EL (cell line): Measurements from ENCODE around the gene RNASE13.

Experiments
- DNase-seq: peaks from one replicate; pipeline ENCODE4 v3.0.0-alpha.2; 2016

RNASE13 gene

DNA sequence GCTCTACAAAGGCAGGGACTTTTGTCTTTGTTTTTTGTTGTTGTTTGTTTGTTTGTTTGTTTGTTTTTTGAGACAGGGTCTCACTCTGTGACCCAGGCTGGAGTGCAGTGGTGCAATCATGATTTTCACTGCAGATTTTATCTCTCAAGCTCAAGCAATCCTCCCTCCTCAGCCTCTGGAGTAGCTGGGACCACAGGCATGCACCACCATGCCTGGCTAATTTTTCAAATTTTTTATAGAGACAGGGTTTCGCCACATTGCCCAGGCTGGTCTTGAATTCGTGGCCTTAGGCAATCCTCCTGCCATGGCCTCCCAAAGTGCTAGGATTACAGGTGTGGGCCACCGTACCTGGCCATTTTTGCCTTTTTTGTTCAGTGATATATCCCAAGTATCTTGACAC is 6.3 kb upstream of the RNASE13 start:
- DNase-seq: peak; percentile 16

DNA sequence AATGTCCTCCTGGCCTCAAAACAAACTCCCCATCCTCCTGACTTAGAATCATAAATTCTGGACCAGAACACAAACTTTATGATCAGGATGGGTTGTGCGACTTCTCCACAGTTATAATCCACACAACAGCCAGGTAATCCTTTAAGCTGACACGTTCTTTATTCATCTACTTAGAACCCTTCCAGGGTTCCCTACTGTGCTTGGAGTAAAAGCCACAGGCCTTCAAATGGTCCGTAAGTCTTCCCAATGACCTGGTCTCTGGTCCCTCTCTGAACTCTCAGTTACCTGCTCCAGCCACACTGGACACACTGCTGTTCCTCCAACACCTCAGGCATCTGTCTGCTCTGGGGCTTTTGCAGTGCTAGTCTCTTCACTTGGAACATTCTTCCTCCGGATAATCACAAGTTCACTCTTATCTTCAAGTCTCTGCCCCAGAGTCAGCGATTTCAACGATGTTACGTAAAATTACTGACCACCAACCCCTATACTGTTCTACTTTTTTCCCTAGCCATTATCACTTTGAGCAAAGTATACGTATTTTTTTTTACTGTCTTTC is 5.8 kb upstream of the RNASE13 start:
- DNase-seq: no peak

- peak; percentile 55 for DNase-seq
These were observed 5.2 kb upstream of the RNASE13 start for GRCh38 chr14:21039585-21040369.

DNA sequence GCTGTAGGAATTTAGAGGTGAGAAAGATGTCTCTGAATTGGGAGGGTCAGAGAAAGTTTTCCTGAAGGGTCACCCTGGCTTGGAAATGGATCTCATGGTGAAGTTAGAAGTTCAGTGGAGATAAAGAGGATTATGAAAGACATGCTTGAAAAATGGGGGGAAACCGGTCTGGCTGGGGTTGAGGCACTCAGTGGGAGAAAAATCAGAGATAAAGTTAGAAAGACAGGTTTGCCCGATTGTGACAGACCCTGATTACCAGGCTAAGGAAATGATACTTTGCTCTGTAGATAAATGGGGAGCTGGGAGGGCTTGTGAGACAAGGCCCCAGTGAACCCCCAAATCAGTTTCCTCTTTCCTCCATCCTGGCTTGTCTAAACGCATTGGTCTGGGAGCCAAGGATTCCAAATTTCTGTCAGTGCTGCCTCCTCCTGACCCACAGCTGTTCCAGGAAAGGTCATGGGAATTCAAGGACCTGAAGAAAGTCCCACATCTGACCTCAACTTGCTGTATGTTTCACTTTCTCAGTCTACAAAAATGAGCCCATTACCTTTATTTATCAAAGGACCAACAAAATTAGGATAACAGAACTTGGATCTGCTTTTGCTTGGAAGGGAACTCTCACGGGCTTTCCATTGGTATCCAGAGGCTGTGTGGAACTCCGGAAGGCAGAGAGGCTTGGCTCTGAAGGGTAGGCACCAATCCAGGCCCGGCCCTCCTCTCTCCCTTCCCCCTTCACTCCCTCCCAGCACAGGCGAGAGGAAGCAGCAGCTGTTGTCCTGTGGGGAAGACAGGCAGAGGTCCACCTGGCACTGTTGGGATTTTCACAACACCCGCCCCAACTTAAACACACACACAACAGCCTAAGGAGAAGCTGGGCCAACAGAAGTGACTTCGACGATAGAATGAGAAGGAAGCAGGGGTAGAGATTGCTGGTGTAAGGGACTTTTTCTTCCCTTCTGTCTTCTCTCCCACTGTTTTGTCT is 4.1 kb upstream of the RNASE13 start:
- DNase-seq: peak; percentile 23

- DNase-seq: no peak
These were observed 2.5 kb upstream of the RNASE13 start for GRCh38 chr14:21037156-21037555.

DNA sequence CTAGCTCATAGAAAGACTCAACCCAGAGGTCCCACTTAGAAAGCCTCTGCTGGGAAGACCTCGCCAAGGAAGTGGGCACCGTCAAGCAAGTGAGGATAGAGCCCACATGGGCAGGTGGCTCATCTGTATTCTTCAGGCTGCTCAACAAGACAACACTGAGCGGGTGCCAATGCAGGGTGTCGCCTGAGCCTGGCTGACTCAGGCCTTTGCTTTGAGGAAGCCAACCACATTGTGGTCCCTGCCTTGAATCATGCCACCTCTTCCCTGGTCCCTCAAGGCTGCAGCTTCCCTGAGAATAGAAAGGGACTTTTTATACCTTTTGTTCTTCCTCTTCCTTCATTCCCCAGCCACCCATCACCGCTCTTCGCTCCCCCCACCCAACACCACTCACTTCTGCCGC is 2.1 kb upstream of the RNASE13 start:
- DNase-seq: no peak

- no peak for DNase-seq
These were observed 1.4 kb downstream of the RNASE13 start for GRCh38 chr14:21033133-21033698.

DNA sequence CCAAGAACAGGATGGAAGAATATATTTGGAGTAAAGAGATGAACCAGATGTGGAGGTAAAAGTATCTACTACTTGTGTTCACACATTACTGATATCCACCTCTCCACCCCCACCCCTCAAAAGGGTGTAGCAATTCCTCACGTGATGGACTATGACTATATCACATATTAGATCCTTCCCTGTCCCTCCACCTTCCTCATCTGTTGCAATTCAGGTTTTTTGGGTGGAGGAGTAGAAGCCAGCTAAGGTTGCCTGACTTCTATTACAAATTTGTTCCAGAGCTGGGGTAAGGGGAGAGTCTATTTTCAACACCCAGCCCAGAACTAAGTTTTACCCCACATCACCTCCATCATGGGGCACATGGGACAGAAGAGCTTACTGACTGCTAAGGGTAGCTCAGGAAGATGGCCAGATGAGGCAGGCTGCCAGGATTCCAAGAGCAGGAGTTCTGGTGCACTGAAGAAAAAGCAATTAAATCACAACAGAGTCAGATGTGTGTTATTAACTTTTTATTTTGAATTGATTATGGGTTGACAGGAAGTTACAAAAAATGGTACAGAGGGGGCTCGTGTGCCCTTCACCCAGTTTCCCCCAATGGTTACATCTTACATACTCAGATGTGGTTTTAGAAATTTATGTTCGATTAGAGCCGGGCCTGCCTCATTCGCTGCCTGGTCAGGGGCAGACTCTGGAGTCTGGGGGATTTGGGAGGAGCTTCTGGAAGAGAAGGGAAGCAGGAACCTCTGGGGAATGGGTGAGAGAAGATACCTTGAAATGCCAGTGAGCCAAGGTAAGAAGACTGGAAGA is 2.1 kb downstream of the RNASE13 start:
- DNase-seq: no peak

DNA sequence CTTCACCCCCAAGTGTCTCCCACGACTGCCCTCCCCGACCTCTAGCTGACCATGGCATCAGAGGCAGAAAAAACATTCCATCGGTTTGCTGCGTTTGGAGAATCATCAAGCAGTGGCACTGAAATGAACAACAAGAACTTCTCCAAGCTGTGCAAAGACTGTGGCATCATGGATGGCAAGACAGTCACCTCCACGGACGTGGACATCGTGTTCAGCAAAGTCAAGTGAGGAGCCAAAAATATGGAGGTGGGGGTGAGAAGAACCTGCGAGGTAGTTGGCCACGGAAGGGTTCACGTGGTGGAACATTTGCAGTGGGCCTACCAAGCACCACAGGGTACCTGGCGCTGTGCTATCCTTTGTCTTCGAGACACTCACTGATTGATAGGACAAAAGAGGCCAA is 4.1 kb downstream of the RNASE13 start:
- no peak for DNase-seq

DNA sequence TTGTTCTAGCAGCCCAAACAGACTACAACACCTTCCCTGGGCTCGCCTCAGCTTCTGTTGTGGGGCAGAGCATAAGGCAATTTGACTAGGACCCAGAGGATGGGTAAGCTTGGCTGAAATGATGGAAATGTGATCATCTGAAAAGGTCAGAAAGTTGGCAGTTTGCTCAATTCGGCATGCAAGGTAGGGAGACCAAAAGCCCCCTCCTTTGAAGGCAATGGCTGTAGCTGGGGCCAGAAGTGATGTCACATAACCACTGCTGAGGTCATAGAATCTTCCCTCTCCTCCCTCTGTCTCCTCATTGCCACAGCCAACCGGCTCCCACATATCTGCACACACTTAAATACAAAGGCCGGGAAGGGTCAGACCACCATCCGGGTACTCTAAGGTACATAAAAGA is 4.7 kb downstream of the RNASE13 start, which contains the start of gene TPPP2:
TSS of gene TPPP2 (plus strand) at position 301 of the 400 bp plus-strand sequence. CDS start 365 bp downstream, outside the sequence.
- no peak for DNase-seq

DNA sequence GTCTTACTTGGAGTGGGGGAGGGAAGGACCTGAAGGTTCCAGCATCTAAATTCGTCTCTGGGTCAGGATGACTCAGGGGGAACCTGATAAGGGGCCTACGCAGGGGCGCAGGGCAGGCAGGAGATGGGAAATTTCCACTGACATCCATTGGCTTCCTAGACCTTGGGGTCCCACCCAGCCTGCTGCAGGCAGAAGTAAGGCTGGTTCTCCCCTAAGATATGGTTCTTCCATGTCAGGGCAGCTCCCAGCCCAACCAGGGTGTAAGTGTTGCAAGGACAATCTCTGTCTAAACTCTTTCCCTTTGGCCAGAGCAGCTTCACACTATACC is 7.7 kb downstream of the RNASE13 start:
- DNase-seq: no peak

DNA sequence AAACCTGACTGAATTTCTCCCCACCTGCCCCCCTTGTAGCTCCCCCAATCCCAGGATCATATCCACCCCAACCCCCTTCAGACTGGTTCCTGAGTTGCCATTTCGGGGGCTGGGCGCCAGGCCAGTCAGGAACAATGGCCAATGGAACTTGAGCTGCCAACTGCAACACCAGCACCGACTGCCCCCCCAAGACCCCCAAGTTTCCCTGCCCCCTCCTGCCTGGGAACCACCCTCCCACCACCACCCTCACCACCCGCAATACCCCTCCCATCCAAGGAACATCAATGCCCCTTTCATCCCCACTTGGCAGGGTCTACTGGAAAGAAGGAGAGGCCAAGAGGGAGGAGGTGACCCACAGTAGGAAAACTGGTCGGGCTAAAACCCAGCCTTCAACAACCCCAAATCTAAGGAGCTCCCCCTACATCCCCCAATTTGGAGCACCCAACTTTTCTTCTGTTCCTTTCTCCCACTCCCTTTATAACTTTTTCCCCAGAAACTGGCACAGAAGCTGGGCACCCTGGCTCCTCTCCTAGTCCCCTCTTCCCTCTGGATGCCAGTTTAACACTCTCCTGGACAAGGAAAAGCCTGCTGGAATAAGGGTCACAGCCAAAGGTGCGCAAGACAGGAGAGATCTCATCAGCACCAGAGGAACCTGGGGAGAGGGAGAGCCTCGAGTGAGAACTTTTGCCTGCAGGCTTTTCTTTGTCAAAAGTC is 8.2 kb downstream of the RNASE13 start:
- DNase-seq: no peak

DNA sequence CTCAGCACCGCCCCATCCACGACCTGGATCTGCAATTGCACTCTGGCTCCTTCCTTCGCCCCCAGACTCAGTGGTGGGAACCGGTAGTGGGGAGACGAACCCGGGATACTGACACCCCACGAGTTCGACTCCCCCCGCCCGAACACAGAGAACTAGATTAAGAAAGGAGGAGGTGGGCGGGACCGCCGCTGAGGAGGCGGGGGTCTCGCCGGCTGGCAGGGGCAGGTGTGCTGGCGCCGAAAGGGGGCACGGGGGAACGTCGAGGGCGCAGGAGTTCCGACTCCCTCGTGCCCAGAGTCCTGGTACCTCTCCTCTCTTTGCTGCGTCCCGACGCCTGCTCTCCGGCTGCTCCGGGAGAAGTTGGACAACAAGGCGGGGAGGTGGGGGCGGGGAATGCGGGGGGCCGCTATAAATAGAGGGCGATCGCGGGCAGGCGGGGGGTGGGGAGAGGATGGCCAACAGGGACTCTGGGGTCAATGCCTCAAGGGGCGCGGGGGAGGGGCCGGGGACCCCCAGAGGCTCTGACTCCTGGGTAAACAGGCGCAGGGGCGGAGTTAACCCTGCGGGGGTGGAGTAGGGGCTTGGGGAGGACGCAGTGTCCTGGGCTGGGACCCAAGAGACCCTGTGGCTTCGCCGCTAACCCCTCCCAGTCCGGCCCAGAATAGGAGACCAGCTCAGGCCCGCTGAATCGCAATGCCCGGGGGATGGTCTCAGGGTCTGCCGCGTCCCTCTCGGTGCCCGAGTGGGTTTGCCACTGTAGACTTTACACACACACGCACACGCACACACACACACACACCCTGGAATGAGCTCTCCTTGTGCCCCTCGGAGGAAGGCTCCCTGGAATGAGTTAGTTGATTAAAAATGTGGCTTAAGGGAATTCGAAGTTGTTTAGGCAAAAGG is 9.0 kb downstream of the RNASE13 start:
- no peak for DNase-seq

GRCh38 chr14:21024585-21025370 is 9.8 kb downstream of the RNASE13 start, which contains the start of gene NDRG2:
NDRG2 (minus strand) TSS chr14:21025061; CDS start chr14:21023315, 1,746 bp downstream.
- peak; percentile 38 for DNase-seq

DNA sequence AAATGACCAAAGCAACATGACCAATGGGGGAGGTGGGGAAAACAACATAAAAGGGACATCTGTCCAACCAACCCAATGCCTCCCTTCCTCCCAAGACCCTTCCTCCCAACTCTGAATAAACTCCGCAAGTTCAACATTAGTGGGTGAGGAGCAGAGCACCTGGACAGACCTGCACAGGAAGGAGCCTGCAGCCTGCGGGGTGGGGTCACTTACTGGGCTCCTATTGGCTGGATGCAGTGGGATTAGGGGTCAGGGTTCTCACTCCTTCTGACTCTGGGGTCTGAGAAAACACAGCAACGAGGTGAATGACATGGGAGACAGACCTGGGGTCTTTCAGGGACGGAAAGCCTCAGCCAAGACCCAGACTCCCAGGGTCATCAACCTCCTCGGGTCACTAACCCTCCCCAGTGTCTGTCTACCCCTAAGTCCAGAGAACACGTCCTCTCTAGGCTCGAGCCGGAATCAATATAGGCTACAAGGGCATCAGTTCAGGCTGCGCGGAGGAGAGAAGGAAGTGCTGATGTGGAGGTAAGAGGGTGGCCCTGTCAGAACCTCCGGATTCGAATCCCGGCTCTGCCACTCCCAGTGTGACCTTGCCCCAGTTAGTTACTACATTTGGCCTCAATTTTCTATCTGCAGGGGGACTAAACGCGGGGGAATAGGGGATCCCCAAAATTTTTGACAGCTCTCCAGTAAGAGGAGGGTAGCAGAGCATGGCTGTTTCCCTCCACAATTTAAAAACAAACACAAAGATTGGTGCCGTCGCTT is 10.6 kb downstream of the RNASE13 start:
- DNase-seq: no peak

DNA sequence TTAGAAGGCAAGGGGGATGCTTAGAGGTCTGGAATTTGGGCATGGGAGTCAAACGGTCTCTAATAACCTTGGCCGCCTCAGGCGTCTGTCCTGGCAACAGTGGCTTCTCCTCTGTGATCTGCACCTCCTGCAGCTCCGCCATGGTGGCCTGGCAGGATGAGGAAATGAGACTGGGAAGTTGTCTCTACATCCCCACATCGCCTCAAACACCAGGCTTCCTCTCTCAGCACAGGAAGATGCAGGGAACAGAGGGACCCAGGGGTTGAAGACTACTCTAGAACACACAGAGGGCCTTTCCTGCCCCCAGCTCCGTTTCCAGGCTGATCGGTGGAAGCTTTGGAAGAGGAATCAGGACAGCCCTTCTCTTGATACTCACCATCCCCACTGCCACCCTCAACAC is 11.4 kb downstream of the RNASE13 start:
- DNase-seq: no peak

DNA sequence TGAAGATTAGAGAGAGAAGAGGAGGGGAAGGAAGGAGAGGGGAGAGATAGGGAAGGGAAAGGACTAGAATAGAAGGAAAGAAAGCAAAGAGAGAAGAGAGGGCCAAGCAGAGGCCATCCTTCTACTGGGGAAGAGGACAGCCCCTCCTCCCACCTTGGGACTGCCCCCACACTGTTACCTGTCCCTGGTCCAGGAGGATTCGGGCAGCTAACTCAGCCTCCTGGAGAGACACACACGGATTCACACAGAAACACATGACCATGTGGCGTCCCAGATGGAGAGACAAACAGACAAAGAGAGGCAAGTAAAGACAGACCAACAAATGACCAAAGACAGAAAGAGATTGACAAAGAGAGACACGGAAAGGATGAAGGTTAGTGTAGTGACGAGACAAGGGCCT is 11.9 kb downstream of the RNASE13 start:
- DNase-seq: no peak

DNA sequence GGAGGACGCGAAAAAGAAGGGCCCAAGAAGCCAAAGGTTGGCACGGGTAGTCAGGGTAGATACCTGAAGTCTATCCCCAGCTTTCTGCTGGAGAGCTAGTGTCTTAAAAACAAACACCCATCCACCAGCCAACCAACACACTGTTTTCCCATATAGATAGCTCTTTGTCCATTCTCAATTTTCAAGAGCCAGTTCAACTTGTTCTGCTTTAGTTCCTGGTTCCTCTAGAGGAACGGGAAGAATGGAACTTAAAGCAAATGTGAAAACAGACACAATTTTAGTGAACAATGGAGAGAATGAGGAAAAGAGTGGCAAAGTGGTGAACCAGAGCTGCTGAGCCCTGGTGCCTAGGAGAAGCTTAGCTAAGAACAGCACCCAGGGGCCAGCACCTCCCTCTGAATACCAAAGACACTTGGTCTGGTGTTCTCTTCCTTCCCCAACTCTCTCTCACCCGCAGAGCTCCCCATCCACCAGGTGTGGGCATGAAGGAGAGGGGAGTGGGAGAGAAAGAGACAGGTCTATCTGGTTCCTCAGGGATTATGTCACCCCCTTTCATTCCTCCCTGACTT is 13.5 kb downstream of the RNASE13 start:
- no peak for DNase-seq
